NB4 (cell line): ENCODE results near the gene DOCK6.

Experiments
- DNase-seq: peaks from one replicate; pipeline ENCODE4 v3.0.0; 2010; ENCODE audit warnings: low read depth
- H3K4me3 ChIP-seq: one replicate; pipeline ENCODE4 v1.5.1; 2011; ENCODE audit warnings: mild to moderate bottlenecking, low read depth, low read length, moderate library complexity
- MYC ChIP-seq: IDR thresholded peaks from 2 replicates; pipeline ENCODE4 v1.6.1; 2011; ENCODE audit warnings: low read depth, low read length
- POLR2A ChIP-seq: IDR thresholded peaks from 2 replicates; pipeline ENCODE4 v1.6.1; 2011; ENCODE audit warnings: mild to moderate bottlenecking; ENCODE audit not compliant: insufficient read length; ENCODE audit errors: extremely low read depth
- TF ChIP-seq, protein P1 (sequence below): IDR thresholded peaks from one replicate; pipeline ENCODE4 v1.5.1; 2012; ENCODE audit warnings: low read depth, low read length
- TF ChIP-seq, protein P2 (sequence below): IDR thresholded peaks from 2 replicates; pipeline ENCODE4 v1.6.1; 2011; ENCODE audit warnings: low read depth, low read length

The DOCK6 gene

DNA sequence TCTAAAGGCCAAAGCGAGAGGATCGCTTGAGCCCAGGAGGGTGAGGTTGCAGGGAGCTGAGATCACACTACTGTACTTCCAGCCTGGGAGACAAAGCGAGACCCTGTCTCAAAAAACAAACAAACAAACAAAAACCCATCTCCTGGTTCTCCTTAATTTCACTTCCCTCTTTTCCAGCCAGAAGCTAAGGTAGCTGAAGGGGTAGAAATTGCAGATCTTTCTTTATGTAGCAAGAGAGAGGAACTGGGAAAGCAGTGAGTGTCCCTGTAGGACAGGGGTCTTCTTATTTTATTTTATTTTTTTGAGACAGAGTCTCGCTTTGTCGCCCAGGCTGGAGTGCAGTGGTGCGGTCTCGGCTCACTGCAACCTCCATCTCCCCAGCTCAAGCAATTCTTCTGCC lies 29.1 kb upstream of the DOCK6 start:
- no peak overlapping the region for H3K4me3 ChIP-seq
- TF ChIP-seq MYC (no peak), POLR2A (no peak)
- TF ChIP-seq, protein P1, sequence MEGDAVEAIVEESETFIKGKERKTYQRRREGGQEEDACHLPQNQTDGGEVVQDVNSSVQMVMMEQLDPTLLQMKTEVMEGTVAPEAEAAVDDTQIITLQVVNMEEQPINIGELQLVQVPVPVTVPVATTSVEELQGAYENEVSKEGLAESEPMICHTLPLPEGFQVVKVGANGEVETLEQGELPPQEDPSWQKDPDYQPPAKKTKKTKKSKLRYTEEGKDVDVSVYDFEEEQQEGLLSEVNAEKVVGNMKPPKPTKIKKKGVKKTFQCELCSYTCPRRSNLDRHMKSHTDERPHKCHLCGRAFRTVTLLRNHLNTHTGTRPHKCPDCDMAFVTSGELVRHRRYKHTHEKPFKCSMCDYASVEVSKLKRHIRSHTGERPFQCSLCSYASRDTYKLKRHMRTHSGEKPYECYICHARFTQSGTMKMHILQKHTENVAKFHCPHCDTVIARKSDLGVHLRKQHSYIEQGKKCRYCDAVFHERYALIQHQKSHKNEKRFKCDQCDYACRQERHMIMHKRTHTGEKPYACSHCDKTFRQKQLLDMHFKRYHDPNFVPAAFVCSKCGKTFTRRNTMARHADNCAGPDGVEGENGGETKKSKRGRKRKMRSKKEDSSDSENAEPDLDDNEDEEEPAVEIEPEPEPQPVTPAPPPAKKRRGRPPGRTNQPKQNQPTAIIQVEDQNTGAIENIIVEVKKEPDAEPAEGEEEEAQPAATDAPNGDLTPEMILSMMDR = no peak
- TF ChIP-seq, protein P2, sequence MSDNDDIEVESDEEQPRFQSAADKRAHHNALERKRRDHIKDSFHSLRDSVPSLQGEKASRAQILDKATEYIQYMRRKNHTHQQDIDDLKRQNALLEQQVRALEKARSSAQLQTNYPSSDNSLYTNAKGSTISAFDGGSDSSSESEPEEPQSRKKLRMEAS = no peak
- DNase-seq = no peak

DNA sequence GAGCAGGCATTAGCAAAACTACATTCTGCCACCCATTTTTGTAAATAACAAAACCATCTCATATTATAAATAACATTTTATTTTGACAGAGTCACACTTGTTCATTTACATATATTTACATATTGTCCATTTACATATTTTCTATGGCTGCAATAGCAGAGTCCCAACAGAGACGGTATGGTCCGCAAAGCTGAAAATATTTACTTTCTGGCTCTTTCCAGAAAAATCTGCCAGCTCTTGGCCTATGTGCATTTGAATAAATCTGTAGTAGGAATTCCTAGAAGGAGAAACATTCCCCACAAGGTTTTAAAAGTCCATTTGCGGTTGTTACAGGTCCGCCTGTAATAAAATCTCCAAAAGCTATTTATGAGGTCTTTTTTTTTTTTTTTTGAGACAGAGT lies 27.9 kb upstream of the DOCK6 start:
- TF ChIP-seq POLR2A (no peak), MYC (no peak)
- TF ChIP-seq, protein P2 = no peak
- TF ChIP-seq, protein P1 = no peak
- no peak for DNase-seq
- H3K4me3 ChIP-seq = no peak overlapping the region

DNA sequence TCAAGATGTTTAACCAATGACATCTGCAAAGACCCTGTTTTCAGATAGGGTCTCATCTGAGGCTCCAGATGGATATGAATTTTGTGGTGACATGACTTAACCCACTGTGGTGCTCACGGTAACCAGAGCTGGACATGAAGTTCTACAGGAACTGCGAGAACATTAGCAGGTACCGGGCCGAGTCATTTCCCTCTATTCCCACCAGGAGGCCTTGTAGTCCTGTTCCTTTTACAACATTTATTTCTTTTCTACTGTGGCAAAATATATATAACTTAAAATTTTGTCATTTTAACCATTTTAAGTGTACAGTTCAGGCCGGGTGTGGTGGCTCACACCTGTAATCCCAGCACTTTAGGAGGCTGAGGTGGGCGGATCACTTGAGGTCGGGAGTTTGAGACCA lies 26.0 kb upstream of the DOCK6 start:
- DNase-seq = peak; percentile 43
- no peak for TF ChIP-seq MYC
- TF ChIP-seq, protein P1 = peak; percentile 47
- H3K4me3 ChIP-seq = no peak overlapping the region

DNA sequence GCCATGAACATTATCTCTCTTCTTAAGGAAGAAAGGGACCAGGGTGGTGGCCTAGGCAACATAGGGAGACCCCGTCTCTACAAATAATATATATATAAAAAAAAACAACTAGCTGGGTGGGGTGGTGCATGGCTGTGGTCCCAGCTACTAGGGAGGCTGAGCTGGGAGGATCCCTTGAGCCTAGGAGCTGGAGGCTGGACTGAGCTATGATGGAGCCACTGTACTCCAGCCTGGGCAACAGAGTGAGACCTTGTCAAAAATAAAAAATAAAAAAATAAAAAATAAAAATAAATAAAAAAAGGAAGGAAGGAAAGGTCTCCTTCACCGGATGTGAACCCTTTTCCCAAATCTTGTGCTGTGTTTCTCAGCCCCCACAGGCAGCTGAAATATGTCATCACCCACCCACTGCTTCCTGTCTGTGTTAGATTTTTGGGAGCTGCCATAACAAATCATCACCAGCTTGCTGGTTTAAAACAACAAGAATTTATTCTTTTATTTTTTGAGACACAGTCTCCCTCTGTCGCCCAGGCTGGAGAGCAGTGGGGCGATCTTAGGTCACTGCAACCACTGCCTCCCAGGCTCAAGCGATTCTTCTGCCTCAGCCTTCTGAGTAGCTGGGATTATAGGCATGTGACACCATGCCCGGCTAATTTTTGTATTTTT lies 24.1 kb upstream of the DOCK6 start:
- H3K4me3 ChIP-seq = no peak overlapping the region
- TF ChIP-seq, protein P2 = no peak
- TF ChIP-seq MYC (no peak), POLR2A (no peak)
- TF ChIP-seq, protein P1 = no peak
- DNase-seq = peak; percentile 32

DNA sequence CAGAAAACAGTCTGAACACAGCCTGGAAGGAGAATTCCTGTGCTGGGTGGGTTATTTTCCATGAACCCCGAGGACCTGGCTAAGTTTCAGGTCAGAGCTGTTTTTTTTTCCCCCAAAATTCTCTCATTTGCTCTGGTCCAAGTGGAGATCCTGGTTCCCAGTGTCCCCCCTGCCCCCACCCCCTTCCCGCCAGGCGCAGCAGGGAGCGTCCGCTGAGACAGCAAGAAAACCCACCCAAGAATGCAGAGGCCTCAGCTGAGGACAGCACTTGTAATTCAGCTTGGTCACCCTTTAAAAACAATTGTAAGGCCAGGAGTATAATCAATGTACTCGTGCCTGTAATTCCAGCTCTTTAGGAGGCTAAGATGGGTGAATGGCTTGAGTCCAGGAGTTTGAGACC lies 22.2 kb upstream of the DOCK6 start:
- DNase-seq = no peak
- no peak for TF ChIP-seq POLR2A
- TF ChIP-seq, protein P2 = no peak
- TF ChIP-seq MYC = no peak
- TF ChIP-seq, protein P1 = no peak
- no peak overlapping the region for H3K4me3 ChIP-seq
